Measurements from ENCODE around the gene PDZK1IP1. TPM values are rescaled to one million over a fixed set of nuclear protein-coding genes. Genes with fewer than 3 reads are reported as not detected.

The PDZK1IP1 gene
- total RNA-seq, 1 donor from 2014 or later: 43.2 TPM

- H3K4me3 ChIP-seq (ENCODE audit: low read depth, low read length): no peak overlapping the region
- no peak for DNase-seq (ENCODE audit: low read depth)
- no peak for TF ChIP-seq CTCF (conservative IDR thresholded peaks at IDR 0.05; ENCODE audit: low read depth, low read length)
These were observed 24.7 kb upstream of the PDZK1IP1 start for GRCh38 chr1:47214549-47214948.

- no peak overlapping the region for H3K4me3 ChIP-seq (ENCODE audit: low read depth, low read length)
- DNase-seq (ENCODE audit: low read depth): no peak
- no peak for TF ChIP-seq CTCF (conservative IDR thresholded peaks at IDR 0.05; ENCODE audit: low read depth, low read length)
These were observed 23.6 kb upstream of the PDZK1IP1 start for GRCh38 chr1:47213230-47213963.

- H3K4me3 ChIP-seq (ENCODE audit: low read depth, low read length): no peak overlapping the region
- TF ChIP-seq CTCF (conservative IDR thresholded peaks at IDR 0.05; ENCODE audit: low read depth, low read length): no peak
- DNase-seq (ENCODE audit: low read depth): no peak
These were observed 22.9 kb upstream of the PDZK1IP1 start for GRCh38 chr1:47212636-47213229.

- no peak for DNase-seq (ENCODE audit: low read depth)
- TF ChIP-seq CTCF (conservative IDR thresholded peaks at IDR 0.05; ENCODE audit: low read depth, low read length): no peak
- H3K4me3 ChIP-seq (ENCODE audit: low read depth, low read length): no peak overlapping the region
These were observed 22.0 kb upstream of the PDZK1IP1 start for GRCh38 chr1:47211796-47212269.

- DNase-seq (ENCODE audit: low read depth): no peak
- H3K4me3 ChIP-seq (ENCODE audit: low read depth, low read length): no peak overlapping the region
- TF ChIP-seq CTCF (conservative IDR thresholded peaks at IDR 0.05; ENCODE audit: low read depth, low read length): no peak
These were observed 20.8 kb upstream of the PDZK1IP1 start for GRCh38 chr1:47210666-47211065.

GRCh38 chr1:47209725-47210325 lies 20.0 kb upstream of the PDZK1IP1 start:
- no peak for DNase-seq (ENCODE audit: low read depth)
- no peak for TF ChIP-seq CTCF (conservative IDR thresholded peaks at IDR 0.05; ENCODE audit: low read depth, low read length)
- H3K4me3 ChIP-seq (ENCODE audit: low read depth, low read length): no peak overlapping the region

Measured in epithelial cell of proximal tubule (primary cell).